GM19240 (cell line): ENCODE data around the gene PLCL2.

ENCODE experiments used
- DNase-seq: peaks from one replicate; pipeline ENCODE4 v3.0.0; 2011; ENCODE audit warnings: low spot score; ENCODE audit not compliant: insufficient read length

PLCL2 gene

DNA sequence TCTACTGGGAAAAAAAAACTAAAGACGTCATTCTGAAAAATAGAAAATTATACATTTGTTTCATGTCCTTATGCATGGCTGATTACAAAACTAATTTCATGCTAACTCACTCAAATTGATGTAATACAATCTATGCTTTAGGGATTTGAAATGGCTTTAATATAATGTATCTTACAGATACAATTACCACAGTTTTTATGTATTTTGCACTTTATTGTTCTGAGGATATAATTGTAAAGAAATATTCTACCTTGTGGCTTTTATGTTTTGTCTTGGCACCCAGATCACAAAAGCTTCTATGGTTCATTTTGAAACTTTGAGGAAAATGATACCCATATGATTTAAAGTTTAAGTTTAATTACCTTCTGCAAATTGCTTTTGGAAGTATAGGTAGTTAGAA, 122.5 kb downstream of the PLCL2 start:
- no peak for DNase-seq

DNA sequence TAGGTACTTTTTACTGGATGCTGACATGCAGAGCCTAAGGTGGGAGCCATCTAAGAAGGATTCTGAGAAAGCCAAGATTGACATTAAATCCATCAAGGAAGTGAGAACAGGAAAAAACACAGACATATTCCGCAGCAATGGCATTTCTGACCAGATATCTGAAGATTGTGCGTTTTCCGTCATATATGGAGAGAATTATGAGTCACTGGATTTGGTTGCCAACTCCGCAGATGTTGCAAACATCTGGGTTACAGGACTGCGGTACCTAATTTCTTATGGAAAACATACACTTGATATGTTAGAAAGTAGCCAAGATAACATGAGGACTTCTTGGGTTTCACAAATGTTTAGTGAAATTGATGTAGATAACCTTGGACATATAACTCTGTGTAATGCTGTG, 125.1 kb downstream of the PLCL2 start:
- no peak for DNase-seq

- DNase-seq: no peak
These were observed 127.1 kb downstream of the PLCL2 start for GRCh38 chr3:17011728-17012338.

- no peak for DNase-seq
These were observed 128.3 kb downstream of the PLCL2 start for GRCh38 chr3:17013050-17013449.

DNA sequence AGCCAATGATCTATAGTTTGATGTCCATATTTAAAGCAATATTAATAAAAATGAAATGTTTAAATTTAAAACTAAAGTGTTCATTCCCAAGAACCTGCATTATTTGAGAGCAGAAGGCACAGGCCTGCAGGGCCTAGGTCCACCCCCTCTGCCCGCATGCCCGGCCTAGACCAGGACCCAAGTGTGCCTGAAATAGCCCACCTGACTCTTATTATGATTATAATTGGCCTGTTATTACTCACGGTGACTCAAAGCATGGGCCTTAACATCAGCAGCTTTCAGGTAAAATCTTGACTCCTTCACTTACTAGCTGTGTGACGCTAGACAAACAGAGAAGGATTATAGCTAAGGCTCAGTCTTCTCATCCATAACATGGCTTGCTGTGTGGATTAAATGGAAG, 128.8 kb downstream of the PLCL2 start:
- no peak for DNase-seq

GRCh38 chr3:17014284-17014683, 129.5 kb downstream of the PLCL2 start:
- DNase-seq: no peak

- DNase-seq: no peak
These were observed 130.0 kb downstream of the PLCL2 start for GRCh38 chr3:17014709-17015108.

DNA sequence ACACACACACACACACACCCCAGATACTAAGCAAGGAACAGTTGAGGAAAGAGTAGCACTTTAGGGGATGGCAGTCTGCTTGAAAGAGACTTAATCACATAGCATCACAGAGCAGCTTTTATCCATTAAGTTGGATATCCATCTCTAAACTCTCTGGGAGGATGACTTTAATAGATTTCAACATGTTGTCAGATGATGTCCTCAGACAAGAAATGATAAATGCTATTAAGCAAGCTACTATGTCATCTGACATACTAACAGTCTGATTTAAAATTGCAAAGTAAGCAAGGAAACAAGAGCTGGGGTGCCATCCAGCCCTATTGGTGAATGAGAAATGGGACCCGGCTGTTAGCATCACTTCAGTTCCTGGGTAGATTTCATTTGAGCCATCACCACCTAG, 136.9 kb downstream of the PLCL2 start:
- DNase-seq: no peak

GRCh38 chr3:17023006-17023664, 138.4 kb downstream of the PLCL2 start:
- no peak for DNase-seq

DNA sequence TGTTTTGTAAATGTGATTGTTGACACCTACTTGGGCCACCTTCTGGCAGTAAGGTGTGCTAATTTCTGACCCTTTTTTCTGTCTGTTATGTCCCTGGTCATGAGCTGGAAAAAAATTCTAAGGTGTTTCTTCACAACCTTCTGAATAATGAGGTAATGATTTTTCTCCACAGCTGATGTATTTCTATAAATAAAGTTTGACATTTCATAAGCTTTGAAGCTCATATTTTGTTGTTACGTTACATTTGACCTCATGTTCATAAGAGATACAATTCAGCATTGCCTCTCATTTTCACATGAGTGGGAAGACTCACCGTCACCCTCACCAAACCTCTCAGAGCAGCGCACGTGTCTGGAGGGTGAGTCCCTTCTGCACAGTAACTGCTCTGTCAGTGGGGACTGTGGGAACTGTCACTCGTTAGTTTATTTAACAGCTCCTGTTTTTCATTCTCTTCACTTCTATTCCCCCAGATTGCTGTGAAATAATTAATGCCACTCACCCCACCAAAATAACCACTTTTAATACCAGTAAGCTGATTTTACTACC, 140.9 kb downstream of the PLCL2 start:
- no peak for DNase-seq

DNA sequence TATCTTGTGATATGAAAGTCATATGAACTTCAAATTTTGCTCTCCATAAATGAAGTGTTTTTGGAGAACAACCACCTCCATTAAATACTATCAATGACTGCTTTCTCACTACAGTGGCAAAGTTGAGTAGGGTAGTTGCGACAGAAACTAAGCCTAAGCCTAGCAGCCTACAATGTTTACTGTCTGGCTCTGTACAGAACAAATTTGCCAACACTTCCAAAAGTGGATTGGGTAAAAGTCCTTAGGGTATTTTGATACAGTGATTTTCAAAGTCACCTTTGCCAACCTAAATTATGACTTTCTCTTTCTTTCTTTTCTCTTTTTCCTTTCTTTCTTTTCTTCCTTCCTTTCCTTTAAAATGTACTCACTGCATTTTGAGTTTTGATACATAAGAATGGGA, 142.6 kb downstream of the PLCL2 start:
- no peak for DNase-seq

DNA sequence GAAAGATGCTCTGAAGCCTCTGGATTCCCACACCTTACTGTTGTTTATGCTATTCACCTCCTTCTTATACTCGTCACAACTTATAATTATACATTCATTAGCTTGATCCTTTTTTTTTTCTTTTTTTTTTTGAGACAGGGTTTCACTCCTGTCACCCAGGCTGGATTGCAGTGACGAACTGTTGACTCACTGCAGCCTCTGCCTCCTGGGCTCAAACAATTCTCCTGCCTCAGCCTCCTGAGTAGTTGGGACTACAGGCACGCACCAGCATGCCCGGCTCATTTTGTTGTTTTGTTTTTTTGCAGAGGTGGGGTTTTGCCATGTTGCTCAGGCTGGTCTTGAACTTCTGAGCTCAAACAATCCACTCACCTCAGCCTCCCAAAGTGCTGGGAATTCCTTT, 143.6 kb downstream of the PLCL2 start:
- DNase-seq: no peak

DNA sequence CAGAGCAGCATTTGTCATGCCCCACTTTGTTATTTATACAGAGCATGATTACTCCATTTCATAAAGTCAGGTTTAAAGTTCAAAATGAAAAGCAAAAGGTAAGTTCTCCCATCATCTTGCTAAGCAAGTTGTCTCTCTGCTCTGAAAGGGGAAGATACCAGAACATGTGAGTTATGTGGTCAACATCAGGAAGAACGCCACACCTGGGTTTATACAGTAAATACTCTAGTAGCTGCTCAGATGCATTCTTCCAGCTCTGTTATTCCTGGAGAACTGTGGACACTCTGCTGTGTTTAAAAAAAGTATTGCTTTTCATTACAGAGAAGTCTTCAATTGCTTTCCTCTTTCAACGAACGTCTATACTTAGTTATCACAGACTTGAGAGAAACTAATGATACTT, 145.7 kb downstream of the PLCL2 start:
- no peak for DNase-seq

- DNase-seq: no peak
These were observed 146.3 kb downstream of the PLCL2 start for GRCh38 chr3:17030956-17031652.

DNA sequence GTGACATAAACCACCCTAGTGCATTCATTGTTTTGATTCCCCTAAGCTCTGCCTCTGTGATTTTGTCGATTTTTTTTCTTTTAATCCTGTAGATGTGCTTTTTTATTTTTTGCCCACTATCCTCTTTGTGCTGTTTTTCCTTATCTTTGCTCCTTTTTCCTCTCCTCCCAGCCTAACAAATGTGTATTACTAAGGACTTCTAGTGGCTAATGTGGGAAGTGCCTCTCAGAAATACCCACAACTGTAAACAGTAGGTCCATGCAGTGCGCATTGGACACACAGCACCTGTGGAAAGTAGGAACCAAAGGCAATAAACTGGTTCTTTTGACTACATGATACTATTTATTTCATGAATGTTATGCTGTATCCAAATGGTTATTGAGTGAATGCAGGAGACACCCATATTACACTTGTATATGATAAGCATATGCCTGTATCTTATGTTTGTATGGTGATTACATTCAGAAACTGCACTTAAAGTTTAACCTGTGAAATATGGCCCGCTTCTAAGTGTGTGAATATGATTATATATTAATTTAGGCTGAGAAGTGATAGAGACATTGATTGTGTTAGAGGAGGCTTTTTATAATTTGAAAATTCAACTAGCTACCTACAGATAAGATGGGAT, 147.8 kb downstream of the PLCL2 start:
- no peak for DNase-seq

GRCh38 chr3:17033516-17034168, 148.9 kb downstream of the PLCL2 start:
- no peak for DNase-seq

- DNase-seq: no peak
These were observed 150.3 kb downstream of the PLCL2 start for GRCh38 chr3:17035033-17035432.

GRCh38 chr3:17035966-17036365, 151.2 kb downstream of the PLCL2 start:
- no peak for DNase-seq

GRCh38 chr3:17038141-17038540, 153.4 kb downstream of the PLCL2 start:
- no peak for DNase-seq

- no peak for DNase-seq
These were observed 154.3 kb downstream of the PLCL2 start for GRCh38 chr3:17038900-17039553.

DNA sequence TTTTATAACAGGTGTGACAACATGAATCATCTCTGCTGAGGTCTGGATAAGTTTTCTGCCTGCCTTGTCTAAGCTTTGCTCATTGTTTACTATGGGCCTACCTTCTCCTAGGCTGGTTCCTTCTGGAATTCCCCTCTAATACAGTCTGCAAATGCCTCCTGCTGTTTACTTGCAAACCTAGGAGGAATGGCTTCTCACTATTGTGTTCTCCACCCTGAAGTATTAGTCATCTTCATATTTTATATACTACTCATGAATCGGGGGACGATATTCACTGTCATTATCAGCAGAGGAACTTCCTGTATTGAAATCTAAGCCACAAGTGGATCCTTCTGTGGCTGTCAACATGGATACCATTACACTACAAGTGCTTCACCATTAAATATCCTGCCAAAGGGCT, 154.8 kb downstream of the PLCL2 start:
- DNase-seq: no peak
